HG03460 (cell line): Measurements from ENCODE around the gene LRFN2.

Experiments used
- ATAC-seq: cut with Tn5 transposase; IDR thresholded peaks from one replicate; pipeline ENCODE4 v1.9.1; 2021; ENCODE audit not compliant: unreplicated experiment

LRFN2 gene

DNA sequence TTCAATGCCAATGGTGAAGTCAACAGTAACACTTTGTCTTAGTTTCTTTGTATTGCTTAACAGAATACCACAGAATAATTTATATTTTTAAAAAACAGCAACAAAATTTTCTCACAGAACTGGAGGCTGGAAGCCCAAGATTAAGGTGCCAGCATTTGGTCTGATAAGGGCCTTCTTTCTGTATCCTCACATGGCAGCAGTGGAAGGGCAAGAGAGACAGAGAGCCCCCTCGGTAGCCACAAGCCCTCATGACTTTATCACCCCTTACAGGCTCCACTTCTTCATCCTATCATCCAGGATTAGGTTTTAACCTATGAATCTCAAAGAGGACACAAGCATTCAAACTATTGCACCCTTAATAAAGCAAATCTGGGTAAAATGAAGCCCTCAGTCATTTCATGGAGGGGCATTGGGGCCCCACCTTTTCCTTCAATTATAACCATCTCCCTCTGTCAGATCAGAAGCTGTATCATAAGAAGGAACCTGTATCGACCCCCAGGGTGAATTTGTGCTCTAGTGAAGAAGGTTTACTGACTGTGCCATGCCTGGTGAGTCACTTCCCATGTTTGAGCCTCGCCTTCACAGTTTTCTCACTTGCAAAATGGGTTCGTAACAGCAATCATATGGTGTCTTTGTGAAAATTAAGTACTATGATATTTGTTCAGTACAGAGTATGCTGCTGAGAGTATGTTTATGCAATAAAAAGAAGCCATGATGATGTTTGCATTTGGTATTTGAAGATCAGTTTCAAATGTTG is 178.2 kb downstream of the LRFN2 start:
- no peak for ATAC-seq

- ATAC-seq = no peak
These were observed 179.9 kb downstream of the LRFN2 start for GRCh38 chr6:40407239-40407638.

- ATAC-seq = no peak
These were observed 181.0 kb downstream of the LRFN2 start for GRCh38 chr6:40406175-40406574.

DNA sequence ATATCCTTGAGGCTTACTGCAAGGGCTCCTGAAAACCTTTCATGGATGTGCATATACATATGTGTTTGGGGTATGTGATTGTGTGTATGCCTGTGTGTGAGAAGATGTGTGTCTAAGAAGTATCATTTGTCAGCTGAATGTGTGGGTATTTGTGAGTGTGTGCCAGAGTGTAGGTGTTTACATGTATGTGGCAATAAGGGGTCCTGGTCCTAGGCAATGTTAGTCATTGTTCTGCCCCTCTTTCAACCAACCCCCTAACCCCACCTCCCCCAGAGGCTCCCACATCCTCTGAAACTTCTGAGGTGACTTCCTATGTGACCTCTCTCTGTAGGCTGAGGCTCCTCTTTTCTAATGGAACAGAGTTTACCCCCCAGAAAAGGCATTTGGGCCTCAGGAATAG is 186.4 kb downstream of the LRFN2 start:
- no peak for ATAC-seq

DNA sequence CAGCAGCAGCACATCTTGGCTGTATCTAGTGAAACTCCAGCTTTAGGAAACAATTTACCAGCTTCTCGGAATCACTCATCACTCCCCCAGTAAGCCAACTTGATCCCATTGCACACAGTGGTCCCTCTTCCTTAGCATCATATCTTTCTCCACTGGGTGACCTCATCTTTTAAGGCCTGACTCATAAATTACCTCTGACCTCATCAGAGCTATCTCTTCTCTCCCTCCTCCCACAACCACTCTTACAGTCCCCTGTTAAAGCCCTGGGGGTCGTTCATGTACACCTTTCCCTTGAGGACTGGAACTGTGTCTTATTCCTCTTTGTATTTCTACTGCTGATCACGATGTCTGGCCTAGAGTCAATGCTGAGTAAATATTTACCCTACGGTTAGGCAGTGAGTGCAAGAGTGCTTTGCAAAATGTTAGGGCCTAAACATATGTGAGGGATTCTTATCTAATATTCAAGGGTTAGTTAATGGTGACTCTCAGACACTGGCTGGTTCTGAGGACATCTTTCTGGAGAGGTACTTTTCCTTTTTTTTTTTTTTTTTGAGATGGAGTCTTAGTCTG is 187.2 kb downstream of the LRFN2 start:
- no peak for ATAC-seq

- no peak for ATAC-seq
These were observed 188.2 kb downstream of the LRFN2 start for GRCh38 chr6:40398810-40399477.

DNA sequence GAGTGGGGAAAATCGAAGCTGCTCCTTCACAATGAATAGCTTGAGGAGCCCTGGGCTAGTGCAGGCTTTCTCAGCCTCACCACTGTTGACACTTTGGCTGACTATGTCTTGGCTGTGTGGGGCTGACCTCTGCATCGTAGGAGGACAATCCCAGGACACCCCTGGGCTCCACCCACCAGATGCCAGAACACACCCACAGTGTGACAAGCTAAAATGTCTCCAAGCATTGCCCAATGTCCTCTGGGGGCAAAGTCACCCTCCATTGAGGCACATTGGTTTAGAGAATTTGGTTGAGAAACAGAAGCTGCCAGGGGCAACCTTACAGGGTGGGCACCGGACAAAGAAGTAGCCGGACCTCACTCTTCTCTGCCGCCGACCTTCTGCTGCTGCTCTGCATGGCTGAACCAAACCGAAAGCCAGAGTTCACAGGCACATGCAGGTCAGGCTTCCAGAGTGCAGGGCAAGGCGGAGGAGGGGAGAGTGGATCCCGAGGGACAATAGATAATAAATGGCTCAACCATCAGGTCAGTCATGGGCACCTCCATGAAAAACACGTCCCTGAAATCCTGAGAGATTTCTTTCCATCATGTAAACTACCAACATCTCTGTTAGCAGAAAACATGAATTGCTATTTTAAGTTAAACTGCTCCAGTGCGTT is 189.0 kb downstream of the LRFN2 start:
- ATAC-seq = no peak

- no peak for ATAC-seq
These were observed 189.7 kb downstream of the LRFN2 start for GRCh38 chr6:40397287-40398033.

GRCh38 chr6:40395698-40396076 is 191.5 kb downstream of the LRFN2 start:
- ATAC-seq = no peak

GRCh38 chr6:40395066-40395697 is 192.0 kb downstream of the LRFN2 start:
- ATAC-seq = no peak

- no peak for ATAC-seq
These were observed 192.8 kb downstream of the LRFN2 start for GRCh38 chr6:40394381-40394780.

DNA sequence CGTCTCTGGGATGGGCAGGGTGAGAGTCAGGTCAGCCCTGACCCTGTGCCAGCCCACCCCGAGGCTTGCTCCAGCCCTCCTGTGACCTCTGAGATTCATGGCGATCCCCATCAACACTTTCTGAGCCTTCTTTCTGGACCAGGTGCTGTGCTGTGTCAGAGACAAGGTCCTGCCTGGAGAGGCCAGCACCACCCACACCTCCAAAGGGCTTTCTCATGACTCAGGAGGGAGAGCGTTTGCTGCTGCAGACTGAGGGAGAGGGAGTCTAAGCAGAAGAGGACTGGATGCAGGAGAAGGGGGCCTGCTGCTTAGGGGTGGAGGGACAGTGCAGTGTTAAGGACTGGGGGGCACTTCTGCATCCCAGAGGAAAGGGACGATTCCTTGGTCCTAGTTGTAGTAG is 193.5 kb downstream of the LRFN2 start:
- ATAC-seq = no peak

GRCh38 chr6:40392589-40392988 is 194.6 kb downstream of the LRFN2 start:
- ATAC-seq = no peak

DNA sequence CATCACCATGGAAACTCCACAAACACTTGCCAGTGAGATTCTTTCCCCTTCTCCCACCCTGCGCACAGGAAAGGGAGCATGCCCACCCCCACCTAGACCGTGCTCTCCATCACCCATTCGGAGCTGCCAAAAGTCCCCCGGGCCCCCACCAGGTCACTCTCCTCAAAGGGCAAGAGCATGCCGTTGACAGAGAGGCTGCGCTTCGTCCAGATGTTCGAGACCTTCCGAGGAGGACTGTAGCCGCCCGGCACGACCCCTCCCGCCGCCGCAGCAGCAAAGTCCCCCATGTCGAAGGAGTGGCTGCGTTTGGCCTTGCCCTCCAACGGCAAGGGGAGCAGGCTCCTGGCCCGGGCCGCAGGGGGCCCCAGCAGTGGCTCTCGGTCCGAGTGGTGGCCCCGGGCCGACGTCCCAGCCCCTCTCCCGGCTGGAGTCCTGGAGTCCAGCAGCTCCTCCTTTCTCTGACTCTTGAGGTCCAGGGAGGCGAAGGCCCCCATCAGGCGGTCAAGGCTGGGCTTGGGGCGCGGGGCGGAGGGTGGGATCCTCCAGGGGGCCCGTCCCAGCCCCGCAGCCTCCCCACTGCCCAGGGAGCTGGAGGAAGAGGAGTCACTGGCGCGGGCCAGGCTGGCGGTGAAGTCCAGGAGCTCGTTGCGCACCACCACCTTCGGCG is 195.2 kb downstream of the LRFN2 start:
- ATAC-seq = no peak

- no peak for ATAC-seq
These were observed 196.1 kb downstream of the LRFN2 start for GRCh38 chr6:40391086-40391485.

DNA sequence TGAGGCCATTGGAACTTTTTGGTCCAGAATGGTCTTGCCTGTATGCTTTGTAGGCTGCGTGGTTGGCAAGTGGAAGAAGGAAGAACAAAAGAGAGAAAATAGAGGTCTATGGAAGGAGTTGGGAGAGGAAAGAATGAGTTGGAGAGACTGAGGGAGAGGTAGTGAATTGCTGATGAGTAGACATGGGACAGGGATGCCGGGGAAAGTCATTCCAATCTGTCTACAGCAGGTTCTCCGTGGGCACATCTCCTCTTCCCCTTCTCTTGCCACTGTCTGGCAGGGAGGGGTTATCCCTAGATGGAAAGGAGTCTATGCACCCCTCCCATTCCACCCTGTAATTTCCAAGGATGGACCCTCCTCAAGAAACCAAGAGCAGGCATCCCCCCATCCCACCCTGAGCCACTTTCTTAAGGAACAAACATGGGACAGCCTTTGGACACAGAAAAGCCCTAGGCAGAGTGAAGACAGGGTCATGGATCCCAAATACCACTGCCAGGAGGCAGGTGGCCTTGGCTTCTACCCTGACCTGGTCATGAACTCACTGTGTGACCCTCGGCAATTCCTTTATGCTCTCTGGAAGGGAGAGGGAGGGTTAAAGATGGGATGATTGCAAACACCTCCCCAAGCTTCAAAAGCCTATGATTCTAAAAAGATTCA is 196.9 kb downstream of the LRFN2 start:
- no peak for ATAC-seq

- no peak for ATAC-seq
These were observed 197.9 kb downstream of the LRFN2 start for GRCh38 chr6:40389254-40389653.

DNA sequence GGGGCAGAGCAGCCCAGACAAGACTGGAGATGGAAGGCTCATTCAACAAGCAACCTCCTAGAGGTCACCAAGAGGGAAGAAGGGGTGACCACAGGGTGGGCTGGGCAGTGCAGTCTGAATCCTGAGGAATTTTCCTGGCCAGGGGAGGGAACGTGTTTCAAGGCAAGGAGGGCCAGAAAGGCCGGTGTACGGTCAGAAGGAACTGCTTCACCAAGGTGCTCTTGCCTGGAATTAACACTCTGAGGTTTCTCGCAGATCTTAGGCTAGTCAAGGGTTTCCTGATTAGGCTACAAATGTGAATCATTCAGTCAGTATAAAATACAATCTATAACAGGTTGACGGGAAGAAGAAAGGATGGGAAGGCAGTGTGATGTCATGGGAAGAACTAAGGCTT is 199.3 kb downstream of the LRFN2 start:
- ATAC-seq = no peak

DNA sequence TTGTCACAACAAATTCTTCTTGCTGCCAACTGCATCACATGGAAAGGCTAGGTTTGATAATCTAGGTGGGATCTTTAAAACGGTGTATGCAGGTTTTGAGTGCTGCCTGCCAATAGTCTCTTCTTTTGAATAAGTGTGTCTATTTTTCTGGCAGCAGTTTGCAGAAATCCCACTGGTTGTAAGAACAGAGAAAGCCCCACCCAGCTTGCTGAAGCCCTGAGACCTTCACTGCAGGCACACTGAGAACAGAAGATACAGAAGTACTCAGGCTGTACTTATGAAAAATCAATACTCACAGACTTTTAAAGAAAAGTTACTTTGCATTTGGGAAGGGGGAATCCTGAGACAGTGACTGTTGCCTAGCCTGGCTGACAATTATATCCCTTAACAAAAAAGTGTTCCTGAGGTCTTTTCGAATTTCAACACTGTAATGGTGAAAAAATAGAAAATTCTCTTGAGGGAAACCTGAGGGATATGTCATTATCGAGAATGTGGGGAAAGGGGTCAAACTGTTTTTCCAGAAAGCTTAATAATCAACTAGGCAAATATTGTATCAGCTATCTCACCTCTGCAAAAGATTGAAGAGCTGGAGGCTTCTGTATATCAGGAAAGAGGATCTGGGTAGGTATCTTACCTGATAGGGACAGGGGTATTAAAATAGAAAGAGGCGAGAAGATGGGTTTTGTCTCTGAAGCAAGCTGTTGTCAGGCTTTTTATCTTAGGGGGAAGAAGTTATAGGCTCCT is 199.9 kb downstream of the LRFN2 start:
- no peak for ATAC-seq
